KOPT-K1 (cell line): Measurements from ENCODE around the gene GABRE.
"Not testable (repeated sequence)": the region's sequence is repeated elsewhere in the genome, so short reads cannot be mapped to it uniquely, and the experiment has no call there.

Source experiments
- H3K27ac ChIP-seq: fragments of 200-600 bp; sonication (generic); 2 replicates; pipeline ENCODE4 v1.5.1; 2016; ENCODE audit warnings: antibody characterized with exemption, mild to moderate bottlenecking, low read depth, low read length; ENCODE audit not compliant: poor library complexity, severe bottlenecking
- H3K36me3 ChIP-seq: fragments of 200-600 bp; sonication (generic); 2 replicates; pipeline ENCODE4 v1.5.1; 2017; ENCODE audit warnings: antibody characterized with exemption, mild to moderate bottlenecking, low read length, moderate library complexity; ENCODE audit not compliant: insufficient read depth
- H3K9me3 ChIP-seq: fragments of 200-600 bp; sonication (generic); 2 replicates; pipeline ENCODE4 v1.5.1; 2017; ENCODE audit warnings: antibody characterized with exemption, low read length, mild to moderate bottlenecking; ENCODE audit not compliant: insufficient read depth, poor library complexity, severe bottlenecking

Gene GABRE

GRCh38 chrX:151922692-151923091, 51.8 kb downstream of the GABRE start:
- Histone ChIP-seq H3K36me3 (no peaks in the 10 kb centered on the region), H3K9me3 (no peaks in the 10 kb centered on the region), H3K27ac (no peak overlapping the region)

GRCh38 chrX:151921866-151922265, 52.6 kb downstream of the GABRE start:
- Histone ChIP-seq H3K9me3 (no peaks in the 10 kb centered on the region), H3K36me3 (no peaks in the 10 kb centered on the region), H3K27ac (no peak overlapping the region)

GRCh38 chrX:151921292-151921691, 53.2 kb downstream of the GABRE start:
- Histone ChIP-seq H3K27ac (no peak overlapping the region), H3K36me3 (no peaks in the 10 kb centered on the region), H3K9me3 (no peaks in the 10 kb centered on the region)

DNA sequence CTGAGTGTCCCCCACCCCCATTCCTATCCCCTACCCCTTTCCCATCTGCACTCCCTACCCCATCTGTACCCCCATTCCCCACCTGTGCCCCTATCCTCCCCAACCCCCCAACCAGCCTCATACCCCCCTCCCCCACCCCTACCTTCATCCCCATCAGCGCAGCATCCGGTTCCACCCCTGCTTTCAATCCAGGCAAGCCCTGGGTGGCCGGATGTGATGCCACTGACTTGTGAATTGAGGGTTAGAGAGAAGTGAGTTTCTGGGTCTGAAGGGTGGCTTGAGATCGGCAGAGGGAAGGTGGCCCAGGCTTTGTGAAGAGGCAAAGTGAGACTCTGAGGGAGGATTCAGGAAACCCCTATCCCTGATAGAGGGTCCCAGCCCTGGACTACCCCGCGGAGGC, 53.9 kb downstream of the GABRE start:
- Histone ChIP-seq H3K9me3 (no peaks in the 10 kb centered on the region), H3K36me3 (no peaks in the 10 kb centered on the region), H3K27ac (no peak overlapping the region)

DNA sequence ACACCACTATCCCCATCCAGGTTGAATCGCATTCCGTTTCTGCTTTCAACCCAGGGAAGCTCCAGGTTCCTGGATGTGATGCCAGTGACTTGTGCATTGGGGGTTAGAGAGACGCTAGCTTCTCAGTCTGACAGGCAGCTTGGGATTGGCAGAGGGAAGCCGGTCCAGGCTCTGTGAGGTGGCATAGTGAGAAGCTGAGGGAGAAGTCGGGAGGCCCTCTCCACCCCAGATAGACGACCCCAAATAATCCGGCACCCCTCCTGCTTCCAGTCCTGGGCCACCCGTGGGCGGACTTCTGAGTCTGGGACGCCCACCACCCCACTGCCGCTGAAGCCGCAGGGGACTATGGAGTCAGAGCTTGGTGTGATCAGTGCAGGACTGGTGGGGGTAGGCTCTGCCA, 54.4 kb downstream of the GABRE start:
- H3K36me3 ChIP-seq, result no peaks in the 10 kb centered on the region
- no peaks in the 10 kb centered on the region for H3K9me3 ChIP-seq
- H3K27ac ChIP-seq, result no peak overlapping the region

DNA sequence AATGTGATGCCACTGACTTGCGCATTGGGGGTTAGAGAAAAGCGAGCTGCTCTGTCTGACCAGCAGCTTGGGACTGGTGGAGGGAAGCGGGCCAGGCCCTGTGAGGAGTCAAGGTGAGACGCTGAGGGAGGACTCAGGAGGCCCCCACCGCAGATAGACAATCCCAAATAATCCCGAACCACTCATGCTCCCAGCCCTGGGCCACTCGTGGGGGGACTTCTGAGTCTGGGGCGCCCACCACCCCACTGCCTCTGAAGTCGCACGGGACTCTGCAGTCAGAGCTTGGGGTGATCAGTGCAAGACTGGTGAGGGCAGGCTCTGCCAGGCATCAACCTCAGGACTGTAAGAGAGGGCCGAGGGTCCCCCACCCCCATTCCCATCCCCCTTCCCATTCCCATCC, 54.9 kb downstream of the GABRE start:
- no peaks in the 10 kb centered on the region for H3K9me3 ChIP-seq
- H3K36me3 ChIP-seq, result no peaks in the 10 kb centered on the region
- no peak overlapping the region for H3K27ac ChIP-seq

DNA sequence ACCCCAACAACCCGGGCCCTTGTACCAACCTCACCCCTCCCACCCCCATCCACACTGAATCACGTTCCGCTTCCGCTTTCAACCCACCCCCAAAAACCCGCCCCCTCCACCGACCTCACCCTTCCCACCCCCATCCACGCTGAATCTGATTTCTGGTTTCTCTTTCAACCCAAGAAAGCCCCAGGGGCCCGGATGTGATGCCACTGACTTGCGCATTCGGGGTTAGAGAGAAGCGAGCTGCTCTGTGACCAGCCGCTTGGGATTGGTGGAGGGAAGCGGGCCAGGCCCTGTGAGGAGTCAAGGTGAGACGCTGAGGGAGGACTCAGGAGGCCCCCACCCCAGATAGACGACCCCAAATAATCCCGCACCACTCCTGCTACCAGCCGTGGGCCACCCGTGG, 55.7 kb downstream of the GABRE start:
- not testable (repeated sequence) for H3K36me3 ChIP-seq, H3K9me3 ChIP-seq, H3K27ac ChIP-seq

- Histone ChIP-seq H3K27ac (no peak within 1 kb of the TSS), H3K36me3 (no peaks in the 10 kb centered on the region), H3K9me3 (no peaks in the 10 kb centered on the region)
Measured at GRCh38 chrX:151912780-151913179, 61.7 kb downstream of the GABRE start, which contains the start of gene MAGEA4. TSS of gene MAGEA4 (plus strand) at chrX:151912889. CDS start at chrX:151923665, 10,776 bp downstream.

GRCh38 chrX:151912221-151912620, 62.3 kb downstream of the GABRE start:
- H3K9me3 ChIP-seq, result no peaks in the 10 kb centered on the region
- no peaks in the 10 kb centered on the region for H3K36me3 ChIP-seq
- no peak overlapping the region for H3K27ac ChIP-seq

DNA sequence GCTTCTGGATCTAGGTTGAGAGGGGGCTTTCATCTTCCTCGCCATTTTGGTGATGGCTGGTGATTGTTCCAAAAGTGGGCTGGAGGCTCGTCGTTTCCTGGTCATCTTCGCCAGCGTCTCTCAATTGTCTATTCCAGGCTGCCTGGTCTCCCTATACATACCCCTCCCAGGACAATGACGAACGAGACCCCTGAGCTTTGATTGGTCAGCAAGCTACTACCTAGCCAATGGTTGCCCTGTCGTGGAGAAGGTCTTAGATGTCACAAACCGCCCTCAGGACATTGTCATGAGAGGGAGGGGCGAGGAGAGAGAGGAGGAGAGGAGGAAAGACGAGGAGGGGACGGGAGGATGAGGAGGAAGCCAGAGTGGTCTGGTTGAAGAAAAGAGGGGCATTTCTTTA, 69.5 kb downstream of the GABRE start:
- H3K9me3 ChIP-seq, result no peaks in the 10 kb centered on the region
- H3K27ac ChIP-seq, result no peak overlapping the region

More for the DNA sequence above, 69.5 kb downstream of the GABRE start:
- no peaks in the 10 kb centered on the region for H3K36me3 ChIP-seq
